HG02870 (cell line): ENCODE data around the gene PIK3CG.
A peak's percentile ranks its signal among the peaks of the same experiment; 100 is the strongest.
"Not testable (repeated sequence)": the region's sequence is repeated elsewhere in the genome, so short reads cannot be mapped to it uniquely, and the experiment has no call there.

Source experiments
- ATAC-seq: cut with Tn5 transposase; IDR thresholded peaks from one replicate; pipeline ENCODE4 v1.9.1; 2021; ENCODE audit warnings: mild to moderate bottlenecking, moderate library complexity; ENCODE audit not compliant: unreplicated experiment

PIK3CG gene

DNA sequence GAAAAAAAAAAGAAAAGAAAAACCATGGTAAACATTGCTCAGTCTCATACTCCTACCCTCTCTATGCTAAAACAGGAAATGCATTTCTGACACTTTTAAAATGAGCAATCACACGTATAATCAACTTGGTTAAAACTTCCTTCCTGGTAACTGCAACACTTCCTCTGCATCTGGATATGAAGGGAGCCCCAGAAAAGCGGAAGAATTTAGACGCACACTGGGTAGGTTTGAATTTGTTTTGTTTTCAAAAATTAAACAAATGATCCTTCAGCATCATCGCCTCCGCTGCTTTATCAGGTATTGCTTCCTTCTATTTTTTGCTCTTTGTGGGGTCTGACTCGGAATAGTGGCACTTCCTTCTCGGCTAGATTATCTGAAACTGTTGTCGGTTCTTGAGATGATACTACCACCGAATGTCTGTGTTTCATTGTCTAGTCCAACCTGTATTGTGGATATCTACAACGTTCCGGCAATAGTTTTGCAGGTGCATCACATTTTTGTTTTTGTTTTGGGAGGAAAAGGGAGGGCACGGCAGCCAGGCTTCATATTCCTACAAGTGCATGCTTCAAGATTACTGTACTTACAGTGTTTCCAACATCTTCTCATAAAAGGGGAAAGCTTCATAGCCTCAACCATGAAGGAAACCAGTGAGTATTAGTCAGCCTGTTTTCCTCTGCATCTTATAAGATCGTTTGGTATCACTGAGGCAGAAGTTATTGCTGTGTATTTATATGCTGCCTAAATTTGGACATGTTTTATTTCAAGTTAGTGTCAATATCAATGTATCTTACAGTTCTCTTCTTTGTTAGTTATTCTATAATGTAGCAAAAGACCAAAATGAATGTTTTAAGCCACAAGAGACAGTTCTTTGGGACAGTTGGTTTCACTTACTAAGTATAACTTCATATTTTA lies at the start of gene PIK3CG:
PIK3CG (plus strand) TSS at position 153 of the 912 bp plus-strand sequence. CDS start 2,280 bp downstream, outside the sequence.
- ATAC-seq, result peak; percentile 61

DNA sequence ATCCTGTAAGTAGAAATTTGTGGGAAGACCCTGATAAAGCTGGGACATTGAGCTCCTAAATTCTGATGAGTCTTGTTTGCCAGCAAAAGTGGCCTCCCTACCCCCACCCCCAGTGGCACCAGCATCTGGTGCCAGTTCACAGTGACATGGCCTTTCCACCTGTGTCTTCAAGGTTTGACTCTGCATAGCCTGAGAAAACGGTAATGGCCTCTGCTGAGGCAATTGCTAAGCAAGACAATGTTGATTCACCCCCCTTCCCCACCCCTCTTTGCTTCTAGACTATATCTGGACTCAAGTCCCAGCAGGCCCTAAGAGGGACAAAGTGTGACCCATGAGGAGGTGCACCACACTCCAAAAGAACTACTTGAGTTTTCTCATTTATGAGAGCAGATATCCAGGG lies 48.0 kb upstream of the PIK3CG start:
- ATAC-seq, result no peak

DNA sequence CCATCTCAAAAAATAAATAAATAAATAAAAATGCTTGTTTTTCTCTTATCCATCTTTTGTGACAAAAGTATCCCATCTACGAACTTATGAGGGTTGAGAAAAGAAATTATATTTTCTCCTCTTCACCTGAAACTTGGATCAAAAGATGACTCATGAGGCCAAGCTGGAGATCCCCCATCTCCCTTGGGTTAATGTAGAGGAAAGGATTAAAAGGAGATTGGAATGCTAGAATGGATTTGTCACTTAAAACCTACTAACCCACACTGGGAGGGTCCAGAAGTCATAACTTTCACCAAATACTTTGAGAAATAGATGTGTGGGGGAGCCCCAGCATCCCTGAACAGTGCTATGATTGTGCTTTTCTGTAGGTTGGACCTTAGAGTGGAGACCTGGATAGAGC lies 46.3 kb upstream of the PIK3CG start:
- ATAC-seq, result no peak

DNA sequence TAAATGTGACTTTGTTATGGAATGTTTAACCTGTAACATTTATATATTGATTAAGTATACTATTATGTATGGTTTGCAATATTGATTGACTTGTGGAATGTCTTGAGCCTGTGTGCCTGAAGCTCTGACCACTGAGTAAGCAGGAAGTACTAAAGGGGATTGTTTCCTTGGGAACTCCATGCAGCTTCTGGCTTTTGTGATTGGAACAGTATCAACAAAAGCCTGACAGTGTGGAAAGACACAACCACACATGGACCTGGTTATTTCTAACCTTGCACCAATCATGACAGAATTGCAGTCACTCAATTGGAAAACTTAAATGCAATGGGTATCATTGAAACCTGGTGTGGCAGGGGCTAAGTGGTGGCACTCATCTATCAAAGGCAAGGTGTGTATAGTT lies 45.5 kb upstream of the PIK3CG start:
- ATAC-seq, result no peak

DNA sequence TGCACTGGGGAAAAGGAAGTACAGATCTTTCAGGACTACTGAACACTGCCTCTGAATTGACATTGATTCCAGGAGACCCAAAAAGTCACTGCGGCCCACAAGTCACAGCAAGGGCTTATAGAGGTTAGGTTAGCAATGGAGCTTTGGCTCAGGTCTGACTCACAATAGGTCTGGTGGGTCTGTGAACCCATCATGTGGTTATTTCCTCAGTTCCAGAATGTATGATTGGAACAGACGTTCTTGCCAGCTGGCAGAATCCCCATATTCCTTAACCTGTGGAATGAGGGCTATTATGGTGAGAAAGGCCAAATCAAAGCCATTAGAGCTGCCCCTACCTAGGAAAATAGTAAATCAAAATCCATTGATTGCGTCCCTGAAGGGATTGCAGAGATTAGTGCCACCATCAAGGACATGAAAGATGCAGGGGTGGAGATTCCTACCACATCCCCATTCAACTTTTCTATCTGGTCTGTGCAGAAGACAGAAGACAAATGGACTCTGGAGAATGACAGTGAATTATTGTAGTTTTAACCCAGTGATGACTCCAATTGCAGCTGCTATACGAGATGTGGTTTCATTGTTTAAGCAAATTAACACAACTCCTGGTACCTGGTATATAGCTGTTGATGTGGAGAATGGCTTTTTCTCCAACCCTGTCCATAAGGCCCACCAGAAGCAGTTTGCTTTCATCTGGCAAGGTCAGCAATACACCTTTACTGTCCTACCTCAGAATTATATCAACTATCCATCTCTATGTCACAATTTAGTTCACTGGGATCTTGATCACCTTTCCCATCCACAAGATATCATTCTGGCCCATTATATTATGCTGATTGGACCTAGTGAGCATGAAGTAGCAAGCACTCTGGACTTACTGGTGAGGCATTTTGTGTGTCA lies 44.5 kb upstream of the PIK3CG start:
- no peak for ATAC-seq

DNA sequence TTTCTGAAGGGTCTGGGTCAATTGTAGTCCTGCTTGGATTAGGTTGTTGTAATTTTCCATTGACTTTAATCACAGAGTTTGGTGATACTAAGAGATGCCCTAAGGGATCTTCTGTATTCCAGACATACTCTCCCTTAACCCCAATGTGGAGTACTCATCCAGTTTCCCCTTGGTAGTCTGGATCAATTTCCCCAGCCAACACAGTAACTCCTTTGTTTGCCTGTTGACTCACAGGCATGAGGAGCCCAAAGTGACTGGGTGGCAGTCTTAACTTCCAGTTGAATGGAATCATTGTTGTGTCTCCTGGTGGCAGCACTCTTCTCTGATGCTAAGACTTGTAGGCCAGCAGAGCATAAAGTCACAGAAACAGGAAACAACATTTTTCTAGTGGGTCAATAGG lies 41.5 kb upstream of the PIK3CG start:
- no peak for ATAC-seq

DNA sequence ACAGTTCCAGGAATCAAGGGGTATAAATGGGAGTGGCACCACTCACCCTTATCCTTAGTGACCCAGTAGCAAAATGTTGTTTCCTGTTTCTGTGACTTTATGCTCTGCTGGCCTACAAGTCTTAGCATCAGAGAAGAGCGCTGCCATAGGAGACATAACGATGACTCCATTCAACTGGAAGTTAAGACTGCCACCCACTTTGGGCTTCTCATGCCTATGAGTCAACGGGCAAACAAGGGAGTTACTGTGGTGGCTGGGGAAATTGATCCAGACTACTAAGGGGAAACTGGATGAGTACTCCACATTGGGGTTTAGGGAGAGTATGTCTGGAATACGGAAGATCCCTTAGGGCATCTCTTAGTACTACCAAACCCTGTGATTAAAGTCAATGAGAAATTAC lies 40.6 kb upstream of the PIK3CG start:
- no peak for ATAC-seq

DNA sequence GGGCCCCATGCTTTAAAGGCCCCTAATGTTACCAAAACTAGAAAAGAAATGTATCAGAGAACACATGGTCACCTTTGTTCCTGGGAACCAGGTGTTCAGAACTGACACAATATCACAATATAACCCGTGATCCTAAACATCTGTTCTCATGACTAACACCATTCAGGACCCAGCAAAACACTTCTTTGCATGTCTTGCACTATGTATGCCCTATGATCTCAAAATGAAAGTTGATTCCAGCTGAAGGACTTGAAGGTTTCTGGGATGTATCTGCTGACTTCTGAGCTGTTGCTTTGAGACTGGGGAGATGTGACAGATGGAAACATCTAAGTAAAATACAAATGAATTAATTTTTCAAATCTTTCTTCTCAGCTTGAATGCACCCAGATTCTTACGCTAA lies 37.5 kb upstream of the PIK3CG start:
- no peak for ATAC-seq

DNA sequence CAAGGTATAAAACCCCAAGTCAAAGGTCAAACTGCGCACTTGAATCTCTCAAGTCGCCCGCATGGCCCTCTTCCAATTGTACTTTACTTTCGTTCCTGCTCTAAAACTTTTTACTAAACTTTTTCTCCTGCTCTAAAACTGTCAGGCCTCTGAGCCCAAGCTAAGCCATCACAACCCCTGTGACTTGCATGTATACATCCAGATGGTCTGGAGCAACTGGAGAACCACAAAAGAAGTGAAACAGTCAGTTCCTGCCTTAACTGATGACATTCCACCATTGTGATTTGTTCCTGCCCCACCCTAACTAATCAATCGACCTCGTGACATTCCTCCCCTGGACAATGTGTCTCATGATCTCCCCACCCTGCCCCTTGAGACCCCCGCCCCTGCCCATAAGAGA lies 35.6 kb upstream of the PIK3CG start:
- no peak for ATAC-seq

DNA sequence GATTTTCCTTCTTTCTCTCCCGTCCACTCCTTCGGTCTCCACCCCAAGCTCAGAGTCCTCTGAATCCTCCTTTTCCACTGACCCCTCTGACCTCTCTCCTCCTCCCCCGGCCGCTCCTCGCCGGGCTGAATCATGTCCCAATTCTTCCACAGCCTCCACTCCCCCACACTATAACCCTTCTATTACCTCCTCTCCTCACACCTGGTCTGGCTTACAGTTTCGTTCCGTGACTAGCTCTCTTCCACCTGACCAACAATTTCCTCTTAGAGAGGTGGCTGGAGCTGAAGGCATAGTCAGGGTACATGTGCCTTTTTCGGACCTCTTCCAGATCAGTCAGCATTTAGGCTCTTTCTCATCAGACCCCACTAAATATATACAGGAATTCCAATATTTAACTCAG lies 34.2 kb upstream of the PIK3CG start:
- not testable (repeated sequence) for ATAC-seq

DNA sequence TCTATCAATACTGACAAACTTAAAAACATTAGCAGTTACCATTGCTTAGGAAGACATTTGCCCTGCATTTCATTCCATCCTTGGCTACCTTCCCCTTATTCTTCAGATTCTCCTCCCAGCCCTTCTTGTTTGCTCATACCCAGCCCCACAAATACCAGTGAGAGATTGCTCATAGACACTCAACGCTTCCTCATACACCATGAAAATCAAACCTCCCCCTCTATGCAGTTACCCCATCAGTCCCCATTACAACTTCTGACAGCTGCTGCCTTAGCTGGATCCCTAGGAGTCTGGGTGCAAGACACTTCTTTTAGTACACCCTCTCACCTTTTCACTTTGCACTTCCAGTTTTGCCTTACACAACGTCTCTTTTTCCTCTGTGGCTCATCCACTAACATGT lies 28.3 kb upstream of the PIK3CG start:
- ATAC-seq, result no peak

DNA sequence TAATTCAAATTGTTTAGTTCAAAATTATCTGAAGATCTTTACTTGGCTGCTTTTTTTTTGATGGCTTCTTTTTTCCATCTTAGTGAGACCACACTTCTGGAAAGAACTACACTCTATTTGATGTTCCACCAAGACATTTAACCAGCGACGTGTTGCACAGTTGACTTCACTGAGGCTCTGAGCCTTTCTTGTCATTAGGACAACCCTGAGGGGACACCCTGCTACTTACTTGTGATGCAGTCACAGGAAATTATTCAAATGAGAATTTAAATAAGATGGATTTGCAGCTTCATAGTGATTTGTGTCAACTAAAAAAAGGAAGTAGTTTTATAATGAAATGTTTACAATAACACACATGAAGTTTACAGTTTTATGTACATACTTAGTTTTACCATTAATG lies 25.6 kb upstream of the PIK3CG start:
- ATAC-seq, result no peak

DNA sequence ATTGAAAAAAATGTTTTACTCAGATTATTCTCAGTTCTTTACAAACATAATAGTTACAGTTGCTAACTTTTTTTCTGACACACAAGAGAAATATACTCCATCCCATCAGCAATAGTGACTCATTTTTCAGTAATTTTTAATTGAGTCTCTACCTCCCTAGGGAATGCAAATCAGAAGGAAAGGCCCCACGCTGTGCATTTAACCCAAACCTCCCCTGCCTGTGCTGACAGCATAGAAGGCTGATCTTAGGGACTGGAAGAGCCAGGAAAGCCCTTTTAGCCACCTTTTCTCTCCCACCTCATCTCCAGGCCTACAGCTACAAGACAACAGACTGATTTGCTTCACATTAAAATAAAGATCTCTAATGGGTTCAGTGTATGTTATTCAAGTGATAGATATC lies 24.7 kb upstream of the PIK3CG start:
- no peak for ATAC-seq

DNA sequence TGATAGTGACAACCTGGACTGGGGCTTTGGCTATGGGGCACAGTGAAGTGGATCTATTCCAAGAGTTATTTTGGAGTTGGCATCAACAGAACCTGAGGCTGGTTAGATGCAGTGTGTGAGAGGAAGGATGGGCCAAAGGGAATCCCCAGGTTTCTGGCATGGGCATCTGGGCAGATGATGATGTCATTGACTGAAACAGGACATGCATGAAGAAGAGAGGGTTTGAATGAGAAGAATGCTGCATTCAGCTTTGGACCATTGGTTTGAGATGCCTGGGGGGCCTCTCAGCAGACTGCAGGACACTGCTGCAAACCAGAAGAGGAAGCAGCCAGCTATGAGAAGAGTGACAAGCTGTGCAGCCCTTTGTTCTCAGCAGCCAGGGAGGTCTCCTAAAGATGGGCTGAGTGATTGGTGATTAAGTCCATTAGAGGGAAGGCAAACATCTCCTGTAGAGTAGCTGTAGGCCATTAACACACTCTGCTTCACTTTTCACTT lies 23.1 kb upstream of the PIK3CG start:
- no peak for ATAC-seq

DNA sequence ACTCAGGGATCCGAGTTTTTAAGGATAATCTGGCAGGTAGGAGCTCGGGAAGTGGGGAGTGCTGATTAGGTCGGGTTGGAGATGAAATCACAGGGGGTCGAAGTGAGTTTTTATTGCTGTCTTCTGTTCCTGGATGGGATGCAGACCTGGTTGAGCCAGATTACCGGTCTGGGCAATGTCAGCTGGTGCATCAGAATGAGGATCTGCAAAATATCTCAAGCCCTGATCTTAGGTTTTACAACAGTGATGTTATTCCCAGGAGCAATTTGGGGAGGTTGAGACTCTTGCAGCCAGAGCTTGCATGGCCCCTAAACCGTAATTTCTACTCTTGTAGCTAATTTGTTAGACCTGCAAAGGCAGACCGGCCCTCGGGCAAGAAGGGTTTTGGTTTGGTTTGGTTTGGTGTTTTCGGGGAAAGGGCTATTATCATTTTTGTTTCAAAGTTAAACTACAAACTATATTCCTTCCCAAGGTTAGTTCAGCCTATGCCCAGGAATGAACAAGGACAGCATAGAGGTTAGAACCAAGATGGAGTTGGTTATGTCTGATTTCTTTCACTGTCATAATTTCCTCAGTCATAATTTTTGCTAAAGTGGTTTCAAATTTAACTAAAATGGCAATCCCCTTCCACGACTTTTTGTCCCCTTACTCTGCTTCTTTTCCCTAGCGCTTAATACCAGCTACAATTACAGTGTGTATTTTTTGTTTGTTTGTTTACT lies 20.6 kb upstream of the PIK3CG start:
- ATAC-seq, result no peak

DNA sequence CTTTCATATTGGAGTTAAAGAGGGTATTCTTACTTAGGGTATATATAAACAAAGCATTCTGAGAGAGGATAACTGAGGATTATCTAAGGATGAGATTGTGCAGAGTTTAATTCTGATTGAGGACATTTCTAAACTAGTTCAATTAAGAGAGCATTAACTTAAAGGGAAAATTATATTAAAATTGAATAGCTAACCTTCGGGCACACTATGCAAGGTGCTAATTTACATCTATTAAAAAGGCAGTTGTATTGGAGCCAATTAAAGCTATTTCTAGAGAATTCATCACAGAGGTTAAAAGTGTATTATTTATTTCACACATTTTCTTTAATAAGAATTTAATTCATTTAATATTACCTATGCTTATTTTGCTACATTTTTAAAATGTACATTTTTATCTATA lies 17.0 kb upstream of the PIK3CG start:
- no peak for ATAC-seq

DNA sequence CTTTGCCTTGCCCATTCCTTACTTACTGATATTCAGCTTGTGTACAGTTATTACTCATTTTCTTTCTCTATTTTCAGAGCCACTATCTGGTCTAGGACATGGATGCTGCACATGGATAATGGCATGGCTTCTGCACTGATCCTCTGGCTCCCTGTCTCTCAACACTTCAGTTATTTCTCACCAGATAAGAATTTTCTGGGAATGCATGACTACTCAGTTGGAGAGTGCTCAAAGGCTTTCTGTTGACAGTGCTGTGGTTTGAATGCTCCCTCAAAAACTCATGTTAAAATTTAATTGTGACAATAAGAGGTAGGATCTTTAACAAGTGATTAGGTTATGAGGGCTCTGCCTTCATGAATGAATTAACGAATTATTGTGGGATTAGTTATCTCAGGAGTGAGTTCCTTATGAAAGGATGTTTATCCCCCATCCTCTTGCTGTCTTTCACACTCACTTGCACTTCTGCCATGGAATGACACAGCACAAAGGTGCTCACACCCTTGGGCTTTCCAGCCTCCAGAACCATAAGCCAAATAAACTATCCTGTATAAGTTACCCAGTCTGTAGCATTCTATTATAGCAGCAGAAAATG lies 16.1 kb upstream of the PIK3CG start:
- no peak for ATAC-seq

DNA sequence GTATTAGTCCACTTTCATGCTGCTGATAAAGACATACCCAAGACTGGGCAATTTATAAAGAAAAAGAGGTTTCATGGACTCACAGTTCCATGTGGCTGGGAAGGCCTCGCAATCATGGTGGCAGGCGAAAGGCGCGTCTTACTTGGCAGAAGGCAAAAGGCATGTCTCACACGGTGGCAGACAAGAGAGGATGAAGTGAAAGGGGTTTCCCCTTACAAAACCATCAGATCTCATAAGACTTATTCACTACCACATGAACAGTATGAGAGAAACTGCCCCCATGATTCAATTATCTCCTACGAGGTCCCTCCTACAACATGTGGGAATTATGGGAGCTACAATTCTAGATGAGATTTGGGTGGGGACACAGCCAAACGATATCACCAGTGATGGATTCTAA lies 13.4 kb upstream of the PIK3CG start:
- not testable (repeated sequence) for ATAC-seq

DNA sequence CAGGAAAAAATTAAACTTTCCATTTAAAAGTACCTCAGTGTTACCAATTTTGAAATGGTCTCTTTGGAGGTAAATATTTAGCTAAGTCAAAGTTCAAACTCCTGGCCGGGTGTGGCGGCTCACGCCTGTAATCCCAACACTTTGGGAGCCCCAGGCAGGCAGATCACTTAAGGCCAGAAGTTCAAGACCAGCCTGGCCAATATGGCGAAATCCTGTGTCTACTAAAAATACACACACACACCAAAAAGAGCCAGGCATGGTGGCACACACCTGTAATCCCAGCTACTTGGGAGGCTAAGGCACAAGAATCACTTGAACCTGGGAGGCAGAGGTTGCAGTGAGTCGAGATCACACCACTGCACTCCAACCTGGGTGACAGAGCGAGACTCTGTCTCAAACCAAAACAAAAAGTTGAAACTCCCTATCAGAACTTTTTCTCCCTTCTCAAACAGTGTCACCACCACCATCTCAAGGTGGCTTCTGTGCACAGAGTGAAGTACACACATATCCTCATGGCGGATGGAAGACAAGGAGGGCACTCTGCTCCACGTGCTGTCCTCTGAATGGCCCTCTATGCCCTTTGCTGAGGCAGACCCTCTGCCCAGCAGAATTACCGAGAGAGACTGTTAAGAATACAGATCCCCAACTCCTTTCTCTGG lies 11.7 kb upstream of the PIK3CG start:
- no peak for ATAC-seq

DNA sequence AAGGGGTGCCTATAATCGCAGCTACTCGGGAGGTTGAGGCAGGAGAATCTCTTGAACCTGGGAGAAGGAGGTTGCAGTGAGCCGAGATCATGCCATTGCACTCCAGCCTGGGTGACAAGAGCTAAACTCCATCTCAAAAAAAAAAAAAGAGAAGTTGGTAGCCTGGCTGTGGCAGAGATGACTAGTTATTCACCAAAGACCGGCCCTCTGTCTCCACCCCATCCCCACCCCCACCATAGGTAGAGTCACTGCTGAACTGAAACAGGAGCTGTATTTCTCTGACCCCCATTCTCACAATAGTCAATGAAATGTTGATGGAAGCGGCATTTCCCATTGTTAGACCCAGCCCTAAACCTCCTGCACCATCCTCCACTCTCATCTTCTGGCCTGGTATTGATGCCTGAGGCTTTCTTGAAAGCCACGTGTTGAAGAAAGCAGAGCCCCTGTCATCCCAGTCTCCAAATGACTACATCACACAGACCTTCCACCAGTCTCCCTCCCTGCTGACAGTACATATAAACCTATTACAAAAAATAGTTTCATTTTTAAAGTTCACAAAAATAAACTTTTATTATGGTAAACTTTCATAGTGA lies 9.4 kb upstream of the PIK3CG start:
- ATAC-seq, result no peak
